ENCODE results near the gene F11. TPM values are rescaled to one million over a fixed set of nuclear protein-coding genes. Genes with fewer than 3 reads are reported as not detected.

Gene F11
- total and polyA plus RNA-seq, 2 donors from 2014 or later, result 1.5 to 15.7 TPM

- Histone ChIP-seq H3K27ac (ENCODE audit: low read depth in 2 of 2, low read length in 2 of 2) (no peak overlapping the region), H3K4me1 (ENCODE audit: control insufficient read depth in 2 of 3, insufficient read depth in 2 of 3, low read depth in 1 of 3, low read length in 3 of 3) (no peaks in the 10 kb centered on the region), H3K27me3 (ENCODE audit: control insufficient read depth, insufficient read depth, low read length) (no peaks in the 10 kb centered on the region), H3K9ac (ENCODE audit: low read length in 3 of 3) (no peak overlapping the region), H3K9me3 (ENCODE audit: control insufficient read depth in 2 of 3, insufficient read depth in 1 of 3, low read length in 3 of 3) (no peaks in the 10 kb centered on the region), H3K4me3 (ENCODE audit: low read length in 3 of 3) (no peak overlapping the region), H3K36me3 (ENCODE audit: control insufficient read depth in 2 of 3, insufficient read depth in 3 of 3, low read length in 3 of 3) (no peaks in the 10 kb centered on the region)
- TF ChIP-seq CTCF (IDR thresholded peaks at IDR 0.05; ENCODE audit: borderline replicate concordance, extremely low read depth, insufficient read depth), result no peak
- no peak for FAIRE-seq
- intact Hi-C loops (cut with DNase I), result no loop called here
- DNase-seq, result no peak
These were observed 19.2 kb downstream of the F11 start for GRCh38 chr4:186285147-186285546.

DNA sequence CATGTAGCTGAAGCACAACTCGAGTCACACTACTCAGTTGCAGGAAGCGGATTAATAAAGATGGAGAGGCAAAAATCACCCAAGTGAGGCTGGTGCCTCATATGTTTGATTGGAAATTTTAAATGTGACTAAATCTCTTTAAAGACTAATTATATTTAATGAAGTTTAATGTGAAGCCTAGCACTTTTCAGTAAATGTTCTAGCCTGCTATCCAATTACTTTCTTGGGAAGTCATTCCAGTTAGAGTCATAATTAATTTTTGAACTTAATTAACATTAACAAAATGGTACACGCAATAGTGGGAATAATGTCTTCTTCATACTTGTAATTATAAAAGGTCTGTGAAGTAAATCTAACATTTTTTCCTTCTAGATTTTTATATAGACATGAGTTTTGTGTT lies 20.6 kb downstream of the F11 start:
- DNase-seq (no peak), FAIRE-seq (no peak)
- intact Hi-C loops (cut with DNase I), result no loop called here
- Histone ChIP-seq H3K4me1 (ENCODE audit: control insufficient read depth in 2 of 3, insufficient read depth in 2 of 3, low read depth in 1 of 3, low read length in 3 of 3) (no peaks in the 10 kb centered on the region), H3K4me3 (ENCODE audit: low read length in 3 of 3) (no peak overlapping the region), H3K27me3 (ENCODE audit: control insufficient read depth, insufficient read depth, low read length) (no peaks in the 10 kb centered on the region), H3K36me3 (ENCODE audit: control insufficient read depth in 2 of 3, insufficient read depth in 3 of 3, low read length in 3 of 3) (no peaks in the 10 kb centered on the region), H3K9me3 (ENCODE audit: control insufficient read depth in 2 of 3, insufficient read depth in 1 of 3, low read length in 3 of 3) (no peaks in the 10 kb centered on the region), H3K9ac (ENCODE audit: low read length in 3 of 3) (no peak overlapping the region), H3K27ac (ENCODE audit: low read depth in 2 of 2, low read length in 2 of 2) (no peak overlapping the region)
- no peak for TF ChIP-seq CTCF (IDR thresholded peaks at IDR 0.05; ENCODE audit: borderline replicate concordance, extremely low read depth, insufficient read depth)

GRCh38 chr4:186291256-186291890 lies 25.4 kb downstream of the F11 start:
- FAIRE-seq, result no peak
- no peak for DNase-seq
- H3K9ac ChIP-seq (ENCODE audit: low read length in 3 of 3), result no peak overlapping the region
- TF ChIP-seq CTCF (IDR thresholded peaks at IDR 0.05; ENCODE audit: borderline replicate concordance, extremely low read depth, insufficient read depth), result no peak
- H3K36me3 ChIP-seq (ENCODE audit: control insufficient read depth in 2 of 3, insufficient read depth in 3 of 3, low read length in 3 of 3), result no peaks in the 10 kb centered on the region
- no peak overlapping the region for H3K4me3 ChIP-seq (ENCODE audit: low read length in 3 of 3)
- no peaks in the 10 kb centered on the region for H3K9me3 ChIP-seq (ENCODE audit: control insufficient read depth in 2 of 3, insufficient read depth in 1 of 3, low read length in 3 of 3)
- no peaks in the 10 kb centered on the region for H3K4me1 ChIP-seq (ENCODE audit: control insufficient read depth in 2 of 3, insufficient read depth in 2 of 3, low read depth in 1 of 3, low read length in 3 of 3)
- no peaks in the 10 kb centered on the region for H3K27me3 ChIP-seq (ENCODE audit: control insufficient read depth, insufficient read depth, low read length)
- intact Hi-C loops (cut with DNase I), result no loop called here
- H3K27ac ChIP-seq (ENCODE audit: low read depth in 2 of 2, low read length in 2 of 2), result no peak overlapping the region

GRCh38 chr4:186294160-186294559 lies 28.2 kb downstream of the F11 start:
- peaks cover 2% of the 10 kb centered on the region for H3K27me3 ChIP-seq (ENCODE audit: control insufficient read depth, insufficient read depth, low read length)
- no peaks in the 10 kb centered on the region for H3K36me3 ChIP-seq (ENCODE audit: control insufficient read depth in 2 of 3, insufficient read depth in 3 of 3, low read length in 3 of 3)
- no peak for DNase-seq
- H3K9ac ChIP-seq (ENCODE audit: low read length in 3 of 3), result no peak overlapping the region
- TF ChIP-seq CTCF (IDR thresholded peaks at IDR 0.05; ENCODE audit: borderline replicate concordance, extremely low read depth, insufficient read depth), result no peak
- intact Hi-C loops (cut with DNase I), result no loop called here
- no peak overlapping the region for H3K4me3 ChIP-seq (ENCODE audit: low read length in 3 of 3)
- peaks cover 0 to 3% (median 0%) of the 10 kb centered on the region in 3 donors for H3K4me1 ChIP-seq (ENCODE audit: control insufficient read depth in 2 of 3, insufficient read depth in 2 of 3, low read depth in 1 of 3, low read length in 3 of 3)
- no peak for FAIRE-seq
- H3K27ac ChIP-seq (ENCODE audit: low read depth in 2 of 2, low read length in 2 of 2), result no peak overlapping the region
- no peaks in the 10 kb centered on the region for H3K9me3 ChIP-seq (ENCODE audit: control insufficient read depth in 2 of 3, insufficient read depth in 1 of 3, low read length in 3 of 3)

Data from kidney (tissue), 14 donors.